IMR-90 (cell line): ENCODE measurements around the gene PITPNB. TPM values are rescaled to one million over a fixed set of nuclear protein-coding genes. Genes with fewer than 3 reads are reported as not detected.

Source experiments
- ATAC-seq: fragments of 200-7000 bp; cut with Tn5 transposase; 2 replicates; pipeline ENCODE4 v1.9.1; 2020; ENCODE audit warnings: low read depth, mild to moderate bottlenecking, moderate library complexity
- BruUV-seq: library from RNA; stranded (reverse); fragments of 400-500 nt; replicated peaks from 2 replicates; lab custom pipeline; 2021; lab: Mats Ljungman, UMichigan
- CTCF ChIA-PET: fragments of 300-600 bp; formaldehyde crosslinking; extraction: SDS; loops from one replicate; lab custom pipeline; 2021; ENCODE audit warnings: antibody characterized with exemption; lab: Yijun Ruan, JAX
- POLR2A ChIA-PET: fragments of 300-600 bp; sonication (Branson Sonifier 250); formaldehyde crosslinking; loops from one replicate; lab custom pipeline; 2022; ENCODE audit warnings: antibody characterized with exemption; ENCODE audit not compliant: unreplicated experiment; lab: Charles Lee
- DNase-seq: peaks from one replicate; pipeline ENCODE4 v3.0.0; 2013
- H2AFZ ChIP-seq: replicated peaks from 2 replicates; pipeline ENCODE3; 2013; ENCODE audit warnings: low read length, mild to moderate bottlenecking; ENCODE audit not compliant: poor library complexity
- H2AK5ac ChIP-seq: 2 replicates; pipeline ENCODE4 v1.6.1; 2013; ENCODE audit warnings: low read depth, low read length, inconsistent platforms
- H2AK9ac ChIP-seq: replicated peaks from 2 replicates; pipeline ENCODE3; 2013; ENCODE audit warnings: mild to moderate bottlenecking, low read depth, low read length, moderate library complexity; ENCODE audit not compliant: poor library complexity
- H2BK120ac ChIP-seq: 2 replicates; pipeline ENCODE4 v1.6.1; 2013; ENCODE audit warnings: low read depth, low read length, inconsistent platforms
- H2BK15ac ChIP-seq: 3 replicates; pipeline ENCODE4 v1.6.1; 2013; ENCODE audit warnings: low read depth, low read length, inconsistent platforms
- H2BK20ac ChIP-seq: 2 replicates; pipeline ENCODE4 v1.6.1; 2013; ENCODE audit warnings: low read depth, mild to moderate bottlenecking, inconsistent platforms, low read length, moderate library complexity
- H2BK5ac ChIP-seq: 2 replicates; pipeline ENCODE4 v1.6.1; 2013; ENCODE audit warnings: mild to moderate bottlenecking, low read depth, low read length, inconsistent platforms; ENCODE audit not compliant: poor library complexity, severe bottlenecking
- H3K14ac ChIP-seq: replicated peaks from 2 replicates; pipeline ENCODE4 v1.6.1; 2013; ENCODE audit warnings: low read depth, low read length, inconsistent platforms
- H3K18ac ChIP-seq: 2 replicates; pipeline ENCODE4 v1.6.1; 2013; ENCODE audit warnings: low read depth, low read length, control low read depth
- H3K23ac ChIP-seq: 2 replicates; pipeline ENCODE4 v1.6.1; 2013; ENCODE audit warnings: low read depth, low read length, inconsistent platforms
- H3K27ac ChIP-seq: 2 replicates; pipeline ENCODE4 v1.5.1; 2013; ENCODE audit warnings: mild to moderate bottlenecking, control low read depth, low read length; ENCODE audit not compliant: insufficient read depth
- H3K27me3 ChIP-seq: 2 replicates; pipeline ENCODE4 v1.6.1; 2013; ENCODE audit warnings: low read length; ENCODE audit not compliant: control insufficient read depth, insufficient read depth
- H3K36me3 ChIP-seq: 2 replicates; pipeline ENCODE4 v1.6.1; 2013; ENCODE audit warnings: low read length, mixed read lengths; ENCODE audit not compliant: control insufficient read depth, insufficient read depth
- H3K4ac ChIP-seq: 2 replicates; pipeline ENCODE4 v1.6.1; 2013; ENCODE audit warnings: low read depth, low read length, inconsistent platforms
- H3K4me1 ChIP-seq: 2 replicates; pipeline ENCODE4 v1.6.1; 2013; ENCODE audit warnings: low read length, mixed read lengths; ENCODE audit not compliant: control insufficient read depth, insufficient read depth
- H3K4me2 ChIP-seq: 2 replicates; pipeline ENCODE4 v1.6.1; 2013; ENCODE audit warnings: low read depth, mild to moderate bottlenecking, control low read depth, low read length, moderate library complexity
- H3K4me3 ChIP-seq: 2 replicates; pipeline ENCODE4 v1.5.1; 2013; ENCODE audit warnings: low read depth, mild to moderate bottlenecking, control low read depth, low read length, moderate library complexity; ENCODE audit not compliant: insufficient read depth
- H3K56ac ChIP-seq: 2 replicates; pipeline ENCODE4 v1.6.1; 2013; ENCODE audit warnings: low read length, inconsistent platforms; ENCODE audit not compliant: insufficient read depth; ENCODE audit errors: extremely low read depth
- H3K79me1 ChIP-seq, 2 experiments: 2 replicates each; pipeline ENCODE4 v1.6.1; 2013; ENCODE audit warnings: low read length in 2 of 2, inconsistent platforms in 1 of 2, low read depth in 1 of 2
- H3K9ac ChIP-seq: 2 replicates; pipeline ENCODE4 v1.6.1; 2013; ENCODE audit warnings: low read depth, low read length, control low read depth
- H3K9me1 ChIP-seq: 2 replicates; pipeline ENCODE4 v1.6.1; 2013; ENCODE audit warnings: low read length, inconsistent platforms; ENCODE audit not compliant: insufficient read depth
- H3K9me3 ChIP-seq: 2 replicates; pipeline ENCODE4 v1.6.1; 2013; ENCODE audit warnings: low read length; ENCODE audit not compliant: control insufficient read depth, insufficient read depth
- H4K20me1 ChIP-seq: 2 replicates; pipeline ENCODE4 v1.6.1; 2013; ENCODE audit warnings: low read length, inconsistent platforms; ENCODE audit not compliant: insufficient read depth
- H4K5ac ChIP-seq: 2 replicates; pipeline ENCODE4 v1.6.1; 2013; ENCODE audit warnings: mild to moderate bottlenecking, low read depth, low read length, control low read depth
- H4K8ac ChIP-seq, 2 experiments: 2 replicates each; pipeline ENCODE4 v1.6.1; 2013; ENCODE audit warnings: low read depth in 2 of 2, low read length in 2 of 2, control low read depth in 1 of 2, inconsistent platforms in 1 of 2
- H4K91ac ChIP-seq: 2 replicates; pipeline ENCODE4 v1.6.1; 2013; ENCODE audit warnings: low read depth, low read length, inconsistent platforms; ENCODE audit not compliant: insufficient read depth
- BHLHE40 ChIP-seq: fragments of 150-350 bp; IDR thresholded peaks from 2 replicates; pipeline ENCODE4 v1.6.1; 2016; ENCODE audit warnings: mild to moderate bottlenecking, low read depth, low read length
- CEBPB ChIP-seq: IDR thresholded peaks from 2 replicates; pipeline ENCODE4 v1.6.1; 2012; ENCODE audit warnings: low read depth, low read length, improper control_type of control experiment
- CHD1 ChIP-seq: IDR thresholded peaks from 2 replicates; pipeline ENCODE4 v1.6.1; 2012; ENCODE audit warnings: low read depth, low read length, improper control_type of control experiment
- CTCF ChIP-seq: conservative IDR thresholded peaks from 2 replicates; pipeline ENCODE4 v1.5.1; 2012; ENCODE audit warnings: mild to moderate bottlenecking, low read depth, low read length, improper control_type of control experiment
- FOS ChIP-seq: fragments of 150-350 bp; IDR thresholded peaks from 2 replicates; pipeline ENCODE4 v1.6.1; 2016; ENCODE audit warnings: low read depth, low read length
- MAFK ChIP-seq: IDR thresholded peaks from 2 replicates; pipeline ENCODE4 v1.6.1; 2012; ENCODE audit warnings: low read depth, low read length, improper control_type of control experiment
- MAZ ChIP-seq: IDR thresholded peaks from 2 replicates; pipeline ENCODE4 v1.6.1; 2012; ENCODE audit warnings: low read depth, mild to moderate bottlenecking, low read length, improper control_type of control experiment, moderate library complexity, borderline replicate concordance
- MXI1 ChIP-seq: IDR thresholded peaks from 2 replicates; pipeline ENCODE4 v1.6.1; 2012; ENCODE audit warnings: low read depth, mild to moderate bottlenecking, low read length, moderate library complexity, borderline replicate concordance
- NFE2L2 ChIP-seq: fragments of 150-350 bp; IDR thresholded peaks from 2 replicates; pipeline ENCODE4 v1.6.1; 2016; ENCODE audit warnings: low read depth, mild to moderate bottlenecking, low read length
- POLR2A ChIP-seq: IDR thresholded peaks from 2 replicates; pipeline ENCODE4 v1.6.1; 2012; ENCODE audit warnings: mild to moderate bottlenecking, low read depth, low read length
- RAD21 ChIP-seq: IDR thresholded peaks from 2 replicates; pipeline ENCODE4 v1.6.1; 2012; ENCODE audit warnings: low read length, improper control_type of control experiment
- RCOR1 ChIP-seq: IDR thresholded peaks from 2 replicates; pipeline ENCODE4 v1.6.1; 2012; ENCODE audit warnings: mild to moderate bottlenecking, low read length, improper control_type of control experiment; ENCODE audit not compliant: insufficient replicate concordance
- RFX5 ChIP-seq: IDR thresholded peaks from 2 replicates; pipeline ENCODE4 v1.8.0; 2012; ENCODE audit warnings: low read depth, mild to moderate bottlenecking, low read length, moderate library complexity
- SMC3 ChIP-seq: fragments of 150-350 bp; IDR thresholded peaks from 2 replicates; pipeline ENCODE4 v1.6.1; 2016; ENCODE audit warnings: low read depth, mild to moderate bottlenecking, antibody characterized with exemption, low read length, moderate library complexity
- dilution Hi-C: fragments of 300-500 bp; cut with HindIII; formaldehyde crosslinking; loops from one replicate; pipeline ENCODE4 v1.14.3; 2018; ENCODE audit warnings: low sequenced_read_pairs; ENCODE audit not compliant: unreplicated experiment
- in situ Hi-C: fragments of 300-500 bp; cut with MboI; formaldehyde crosslinking; loops from 3 replicates; pipeline ENCODE4 v1.14.3; 2019; ENCODE audit warnings: low sequenced_read_pairs, inconsistent platforms, mixed read lengths
- intact Hi-C: fragments of 100-400 bp; cut with micrococcal nuclease; formaldehyde crosslinking; loops from 2 replicates; pipeline ENCODE4 v1.10.0; 2022
- polyA plus RNA-seq, 3 experiments: library from polyadenylated mRNA; depleted of rRNA; stranded (reverse); fragments of >200 nt; gene quantifications; 2 replicates each; pipeline ENCODE4 v1.2.3, GENCODE V29; 2012; ENCODE audit warnings: low replicate concordance in 1 of 3
- total RNA-seq: library from RNA; depleted of rRNA; stranded (reverse); fragments of >200 nt; gene quantifications from 2 replicates; pipeline ENCODE4 v1.2.3, GENCODE V29; 2012
- TF ChIP-seq, protein P1 (sequence below): fragments of 150-350 bp; IDR thresholded peaks from 2 replicates; pipeline ENCODE4 v1.6.1; 2016; ENCODE audit warnings: low read depth, mild to moderate bottlenecking, low read length, moderate library complexity, borderline replicate concordance

The PITPNB gene
- total and polyA plus RNA-seq, 2 of the 4 experiments (the other 2 are of a cell fraction) = 19.7 to 54.5 TPM

- Histone ChIP-seq H2BK120ac (no peak overlapping the region), H3K14ac (peak overlapping the region; percentile 26), H2AFZ (no peak overlapping the region), H3K18ac (no peak overlapping the region), H3K79me1 (peaks cover 0 to 57% of the 10 kb centered on the region in 2 experiments; a peak in 3 of 4 replicates), H3K4me3 (no peak overlapping the region), H3K4me1 (peaks cover 10% of the 10 kb centered on the region), H3K9ac (no peak overlapping the region), H2BK15ac (no peak overlapping the region), H4K20me1 (peaks cover 67% of the 10 kb centered on the region), H3K23ac (peak overlapping the region; percentile 15), H4K8ac (no peak overlapping the region), H2AK5ac (no peak overlapping the region), H3K4me2 (peak overlapping the region; percentile 76), H4K5ac (peak overlapping the region; percentile 38), H3K4ac (no peak overlapping the region), H3K27me3 (no peaks in the 10 kb centered on the region), H3K9me3 (no peaks in the 10 kb centered on the region), H2BK5ac (peak overlapping the region; percentile 10), H3K56ac (no peak overlapping the region), H4K91ac (no peak overlapping the region), H2AK9ac (no peak overlapping the region), H3K36me3 (no peaks in the 10 kb centered on the region; the same call in 1 of the 2 replicates), H3K9me1 (peaks cover 6% of the 10 kb centered on the region), H2BK20ac (no peak overlapping the region), H3K27ac (0 out of 2 replicates have a peak overlapping the region, but pooled peaks have one; percentile 16)
- BruUV-seq = no TSS peak
- DNase-seq = no peak
- intact Hi-C loops = no loop called here
- TF ChIP-seq MXI1 = no peak
- no peak for TF ChIP-seq CTCF
- TF ChIP-seq, protein P1, sequence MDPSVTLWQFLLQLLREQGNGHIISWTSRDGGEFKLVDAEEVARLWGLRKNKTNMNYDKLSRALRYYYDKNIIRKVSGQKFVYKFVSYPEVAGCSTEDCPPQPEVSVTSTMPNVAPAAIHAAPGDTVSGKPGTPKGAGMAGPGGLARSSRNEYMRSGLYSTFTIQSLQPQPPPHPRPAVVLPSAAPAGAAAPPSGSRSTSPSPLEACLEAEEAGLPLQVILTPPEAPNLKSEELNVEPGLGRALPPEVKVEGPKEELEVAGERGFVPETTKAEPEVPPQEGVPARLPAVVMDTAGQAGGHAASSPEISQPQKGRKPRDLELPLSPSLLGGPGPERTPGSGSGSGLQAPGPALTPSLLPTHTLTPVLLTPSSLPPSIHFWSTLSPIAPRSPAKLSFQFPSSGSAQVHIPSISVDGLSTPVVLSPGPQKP = no peak
- no peak for TF ChIP-seq RFX5
- TF ChIP-seq POLR2A = no peak
- no peak for TF ChIP-seq MAZ
- TF ChIP-seq BHLHE40 = no peak
- TF ChIP-seq CHD1 = no peak
- no peak for TF ChIP-seq FOS
- TF ChIP-seq RCOR1 = no peak
- no peak for TF ChIP-seq NFE2L2
- no peak for TF ChIP-seq RAD21
- TF ChIP-seq SMC3 = no peak
- TF ChIP-seq MAFK = no peak
- no peak for TF ChIP-seq CEBPB
- dilution Hi-C loops = no loop called here
- in situ Hi-C loops = no loop called here
- CTCF ChIA-PET = interaction anchor here (1.5 kb wide), 1 partner anchor 27 kb away, joined by 5 read pairs; no protein-coding TSS in a partner anchor
- no peak for ATAC-seq
- POLR2A ChIA-PET = no interaction called here
Observed at GRCh38 chr22:27915986-27916385, 3.1 kb downstream of the PITPNB start.
